Skin of body (tissue), 2 donors: ENCODE data around the gene CD14. TPM values are rescaled to one million over a fixed set of nuclear protein-coding genes. Genes with fewer than 3 reads are reported as not detected.
"Not testable (repeated sequence)": the region's sequence is repeated elsewhere in the genome, so short reads cannot be mapped to it uniquely, and the experiment has no call there.

Source experiments
- DNase-seq: peaks from one replicate; lab custom pipeline; 2025; lab: John Stamatoyannopoulos, UW
- total RNA-seq: library from RNA; depleted of rRNA; stranded (reverse); fragments of >200 nt; gene quantifications from one replicate; pipeline ENCODE4 v1.2.3, GENCODE V29; 2014

Gene CD14
- total RNA-seq = 52.3 TPM

DNA sequence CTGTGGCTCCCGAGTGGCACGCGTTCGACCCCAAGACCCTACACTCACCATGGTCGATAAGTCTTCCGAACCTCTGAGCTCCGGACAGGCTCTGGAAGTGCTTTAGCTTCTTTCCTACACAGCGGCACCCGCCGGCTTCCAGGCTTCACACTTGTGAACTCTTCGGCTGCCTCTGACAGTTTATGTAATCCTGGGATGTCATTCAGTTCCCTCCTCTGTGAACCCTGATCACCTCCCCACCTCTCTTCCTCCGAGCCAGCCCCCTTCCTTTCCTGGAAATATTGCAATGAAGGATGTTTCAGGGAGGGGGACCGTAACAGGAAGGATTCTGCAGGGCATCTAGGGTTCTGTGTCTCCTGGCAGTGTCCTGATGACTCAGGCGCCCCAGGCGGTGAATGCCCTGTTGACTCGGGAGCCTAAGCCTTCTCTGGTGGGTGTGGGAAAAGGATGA lies at the start of gene CD14:
CD14 (minus strand) TSS at position 155 of the 451 bp plus-strand sequence; CDS start at position 51, 104 bp downstream.
- no peak for DNase-seq

DNA sequence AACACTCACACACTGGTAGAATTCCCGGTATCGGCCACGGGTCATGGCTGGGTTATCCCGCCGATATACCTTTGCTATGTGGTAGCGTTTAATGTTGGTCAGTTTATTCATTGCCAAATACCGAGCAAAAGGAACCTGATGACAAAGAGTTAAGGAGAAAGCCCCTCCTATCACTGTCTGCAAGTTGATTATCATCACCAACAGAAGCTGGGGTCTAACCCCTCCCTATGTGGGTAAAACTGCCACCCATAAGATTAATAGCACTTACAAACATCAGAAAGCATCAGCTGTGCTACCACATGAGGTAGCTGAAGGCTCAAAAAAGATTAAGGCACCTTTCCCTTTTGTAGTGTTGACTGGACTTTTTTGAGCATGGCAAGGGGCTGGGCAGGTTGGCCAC lies 46.0 kb upstream of the CD14 start:
- no peak for DNase-seq

DNA sequence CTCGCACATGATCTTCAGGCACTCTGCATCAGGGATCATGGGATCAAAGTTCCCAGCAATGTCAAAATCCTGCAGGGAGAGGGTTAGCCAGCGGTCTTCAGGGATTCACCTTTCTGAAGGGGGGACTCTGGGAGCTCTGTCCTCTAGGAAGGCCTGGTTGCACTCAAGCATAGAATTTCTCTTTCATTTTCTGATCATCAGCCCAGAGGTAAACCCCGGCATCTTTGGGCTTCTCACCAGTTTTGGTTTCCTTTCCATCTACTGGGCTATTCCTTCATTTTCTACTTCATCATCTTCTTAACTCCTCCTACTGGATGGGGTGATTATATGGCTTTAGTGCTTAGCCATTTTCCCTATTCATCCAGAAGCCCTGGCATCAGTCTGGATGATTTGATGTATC lies 45.0 kb upstream of the CD14 start:
- no peak for DNase-seq

DNA sequence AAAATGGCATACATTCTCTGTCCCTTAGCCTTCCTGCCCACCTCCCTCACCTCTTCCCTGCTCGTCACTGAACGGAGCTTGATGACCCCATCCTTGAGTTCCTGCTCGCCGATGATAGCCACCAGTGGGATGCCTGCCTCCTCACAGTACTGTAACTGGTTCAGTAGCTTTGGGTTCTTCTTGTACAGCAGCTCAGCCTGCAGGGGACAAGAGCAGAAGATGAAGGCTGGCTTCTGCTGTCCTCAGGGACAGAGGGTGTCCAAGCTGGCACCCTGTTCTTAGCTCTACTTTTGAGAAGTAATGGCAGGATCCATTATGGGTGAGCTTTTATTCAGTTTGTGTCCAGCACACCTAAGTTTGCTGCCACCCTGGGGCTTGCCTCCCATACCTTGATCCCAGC lies 41.7 kb upstream of the CD14 start:
- DNase-seq = no peak

DNA sequence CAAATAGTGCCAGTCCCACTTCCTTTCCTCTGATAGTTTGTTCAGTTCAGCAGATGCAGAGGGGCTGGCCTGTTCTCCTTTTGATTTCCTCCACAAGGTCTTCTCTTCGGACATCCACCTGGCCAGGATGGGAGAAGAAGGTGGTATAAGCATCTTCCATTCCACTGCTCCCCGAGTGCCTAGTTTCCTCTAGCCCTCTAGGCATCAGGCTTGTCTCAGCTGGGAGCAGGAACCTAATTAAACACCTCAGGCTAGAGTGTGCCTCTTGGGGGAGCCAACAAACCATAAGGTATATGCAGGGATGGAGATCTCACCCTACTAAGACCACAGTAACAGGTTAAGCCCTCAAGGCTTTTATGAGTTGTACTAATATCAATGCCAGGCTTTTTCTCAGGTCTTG lies 41.2 kb upstream of the CD14 start:
- no peak for DNase-seq

DNA sequence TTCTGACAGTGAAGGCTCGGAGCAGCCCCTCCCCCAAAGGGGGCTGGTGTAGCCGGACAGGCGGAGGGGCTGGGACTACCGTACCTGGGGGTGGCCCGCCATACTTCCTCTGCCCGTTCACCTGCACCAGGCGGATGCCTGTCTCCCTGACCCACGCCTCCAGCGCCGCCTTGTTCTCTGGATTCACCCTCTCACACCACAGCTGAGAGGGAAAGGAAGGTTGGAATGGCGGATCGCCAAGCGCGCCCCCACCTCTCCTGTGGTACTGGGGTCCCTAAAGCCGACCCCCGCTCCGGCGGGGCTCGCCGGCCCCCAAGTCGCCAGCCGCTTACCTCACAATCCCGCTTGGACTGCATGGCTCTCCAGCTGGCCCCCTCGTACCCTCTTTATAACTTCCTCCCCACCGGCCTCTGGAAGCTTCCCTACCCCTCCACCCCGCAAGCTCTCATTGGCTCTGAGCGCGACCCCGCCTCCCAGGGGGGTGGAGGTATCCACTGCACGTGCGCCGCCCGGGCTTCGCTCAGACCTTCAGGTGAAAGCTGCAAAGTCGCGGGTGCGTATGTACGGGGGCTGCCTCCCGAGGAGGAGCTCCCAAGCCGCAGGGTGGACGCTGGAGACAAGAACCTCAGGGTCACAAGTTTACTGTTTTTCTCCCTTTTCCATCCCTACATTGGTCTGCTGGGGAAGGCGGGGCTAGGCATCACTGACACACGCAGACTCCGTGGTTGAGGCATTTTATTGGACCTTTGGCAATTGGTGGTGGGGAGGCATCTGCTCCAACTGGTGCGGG lies 40.4 kb upstream of the CD14 start, which contains the start of gene DND1:
DND1 (minus strand) TSS at position 390 of the 790 bp plus-strand sequence; CDS start at position 356, 34 bp downstream.
- DNase-seq = no peak

DNA sequence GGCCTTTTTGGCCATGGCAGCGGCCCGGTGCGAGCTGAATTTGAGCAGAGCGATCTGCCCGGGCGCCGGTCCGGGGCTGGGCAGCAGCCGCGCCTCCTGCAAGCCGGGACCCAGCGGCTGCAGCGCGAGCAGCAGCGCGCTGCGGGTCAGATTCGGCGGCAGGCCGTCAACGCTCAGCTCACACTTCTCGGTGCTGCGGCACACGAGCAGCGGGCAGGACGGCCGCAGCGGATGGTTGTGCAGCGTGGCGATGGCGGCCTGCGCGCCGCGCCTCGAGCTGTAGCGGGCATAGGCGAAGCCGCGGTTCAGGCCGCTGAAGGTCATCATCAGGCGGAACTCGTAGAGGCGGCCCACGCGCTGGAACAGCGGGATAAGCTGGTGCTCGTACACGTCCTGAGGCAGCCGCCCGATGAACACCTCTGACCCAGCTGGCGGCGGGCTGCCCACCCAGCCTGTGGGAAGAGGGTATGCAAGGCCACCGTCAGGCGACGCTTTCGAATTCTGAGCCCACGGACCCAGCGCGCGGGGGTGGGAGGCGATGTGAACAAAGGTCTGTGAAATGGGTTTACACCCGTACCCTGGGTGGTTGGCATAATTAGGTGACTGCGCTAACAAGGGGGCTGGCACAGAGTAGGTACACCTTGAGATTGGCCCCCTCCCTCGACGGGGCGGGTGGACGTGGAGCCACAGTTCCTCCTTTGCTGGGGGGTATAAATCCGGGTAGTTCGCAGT lies 39.6 kb upstream of the CD14 start:
- DNase-seq = no peak

DNA sequence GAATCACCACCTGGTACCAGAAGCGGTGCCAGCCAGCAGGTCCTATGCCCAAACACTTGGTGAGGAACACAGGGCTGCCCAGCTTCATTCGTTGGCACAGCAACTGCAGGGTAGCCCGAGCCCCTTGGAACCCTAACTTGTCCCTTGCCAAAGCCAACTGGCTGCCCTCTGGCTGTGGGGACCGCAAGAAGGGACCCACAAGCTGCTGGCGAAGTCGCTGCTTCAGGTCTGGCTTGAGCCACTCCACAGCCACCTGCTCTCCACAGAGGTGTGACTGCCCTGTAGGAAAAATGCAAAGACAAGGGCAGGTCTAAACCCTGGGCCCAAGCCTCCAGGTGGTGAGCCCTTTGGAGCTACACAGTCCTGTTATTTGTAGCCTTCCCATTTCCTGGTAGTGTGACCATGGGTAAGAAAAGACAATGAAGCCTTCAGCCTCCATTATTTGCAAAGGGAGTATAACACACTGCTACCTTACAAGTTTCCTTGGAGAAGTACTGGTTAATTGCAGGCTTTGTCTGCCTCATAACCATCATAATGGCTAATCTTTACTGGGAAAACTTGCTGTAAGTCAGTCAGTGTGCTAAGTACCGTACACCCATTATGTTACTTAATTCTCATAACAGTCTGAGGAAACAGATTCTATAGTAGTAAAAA lies 38.6 kb upstream of the CD14 start:
- DNase-seq = no peak

DNA sequence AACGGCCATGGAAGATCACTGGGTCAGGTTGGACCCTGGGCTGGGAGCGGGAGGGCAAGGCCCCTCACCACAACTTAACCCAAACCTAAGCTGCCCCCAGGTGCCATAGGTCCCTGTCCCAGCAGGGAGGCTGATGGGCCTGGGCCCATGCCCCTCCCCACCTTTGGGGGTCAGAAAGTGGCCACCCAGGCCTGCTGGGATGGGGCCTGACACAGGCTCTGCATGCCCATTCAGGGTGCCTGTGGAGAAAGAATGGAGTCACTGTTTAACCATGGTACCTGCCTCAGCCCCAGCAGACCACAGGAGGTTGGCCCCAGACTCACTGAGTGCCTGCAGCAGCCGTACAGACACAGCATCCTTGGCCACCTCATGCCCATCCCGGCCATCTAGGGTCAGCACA lies 38.1 kb upstream of the CD14 start:
- DNase-seq = not testable (repeated sequence)

DNA sequence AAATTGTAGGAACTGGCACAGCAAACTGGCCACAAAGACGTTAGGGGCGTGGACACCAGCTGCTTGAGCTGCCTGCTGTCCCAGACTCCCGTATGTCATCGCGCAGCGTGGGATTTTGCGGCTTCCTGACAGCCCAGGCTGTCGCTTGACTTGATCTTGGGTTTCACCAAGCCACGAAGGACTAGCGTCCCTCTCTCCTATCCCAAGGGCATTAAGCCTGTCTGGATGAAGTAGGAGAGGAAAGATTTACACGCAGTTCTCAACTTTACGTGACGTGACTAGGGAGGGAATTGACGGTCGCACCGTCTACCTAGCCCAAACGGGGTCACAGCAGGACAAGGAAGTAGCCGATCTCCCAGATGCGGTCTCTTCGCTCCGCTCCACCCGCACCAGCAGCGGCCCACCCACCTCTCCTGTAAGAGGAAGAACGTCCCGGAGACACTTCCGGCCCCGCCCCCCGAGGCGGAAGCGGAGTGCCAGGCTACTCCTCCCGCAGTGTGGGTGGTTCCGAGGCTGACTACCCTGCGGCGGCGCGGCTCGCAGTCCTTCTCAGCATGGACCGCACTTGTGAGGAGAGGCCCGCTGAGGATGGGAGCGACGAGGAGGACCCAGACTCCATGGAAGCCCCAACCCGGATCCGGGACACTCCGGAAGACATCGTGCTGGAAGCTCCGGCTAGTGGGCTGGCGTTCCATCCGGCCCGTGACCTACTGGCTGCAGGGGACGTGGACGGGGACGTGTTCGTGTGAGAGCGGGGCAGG lies 31.6 kb upstream of the CD14 start, which contains the start of gene WDR55:
WDR55 (plus strand) TSS at position 546 of the 761 bp plus-strand sequence; CDS start at position 555, 9 bp downstream.
- peak; percentile 89 for DNase-seq

DNA sequence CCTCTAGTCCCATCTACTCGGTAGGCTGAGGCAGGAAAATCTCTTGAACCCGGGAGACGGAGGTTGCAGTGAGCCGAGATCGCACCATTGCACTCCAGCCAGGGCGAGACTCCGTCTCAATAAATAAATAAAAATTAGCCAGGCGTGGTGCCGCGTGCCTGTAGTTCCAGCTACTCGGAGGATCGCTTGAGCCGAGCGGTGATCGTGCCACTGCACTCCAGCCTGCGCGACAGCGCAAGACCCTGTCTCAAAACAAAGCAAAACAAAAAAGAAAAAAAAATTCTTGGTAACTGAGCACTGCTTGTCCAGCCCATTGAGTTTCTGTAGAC lies 31.0 kb upstream of the CD14 start:
- DNase-seq = no peak

DNA sequence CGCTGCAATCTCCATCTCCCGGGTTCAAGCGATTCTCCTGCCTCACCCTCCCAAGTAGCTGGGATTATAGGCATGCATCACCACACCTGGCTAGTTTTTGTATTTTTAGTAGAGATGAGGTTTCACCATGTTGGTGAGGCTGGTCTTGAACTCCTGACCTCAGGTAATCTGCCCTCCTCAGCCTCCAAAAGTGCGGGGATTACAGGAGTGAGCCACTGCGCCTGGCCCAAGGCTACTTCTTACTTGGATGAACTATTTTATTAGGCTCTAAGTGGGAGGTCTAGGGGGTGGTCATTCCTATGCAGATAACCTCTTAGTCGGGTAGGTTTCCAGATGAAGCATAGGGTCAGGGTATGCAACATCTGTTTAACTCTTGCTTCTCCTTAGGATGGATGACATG lies 27.4 kb upstream of the CD14 start:
- not testable (repeated sequence) for DNase-seq

DNA sequence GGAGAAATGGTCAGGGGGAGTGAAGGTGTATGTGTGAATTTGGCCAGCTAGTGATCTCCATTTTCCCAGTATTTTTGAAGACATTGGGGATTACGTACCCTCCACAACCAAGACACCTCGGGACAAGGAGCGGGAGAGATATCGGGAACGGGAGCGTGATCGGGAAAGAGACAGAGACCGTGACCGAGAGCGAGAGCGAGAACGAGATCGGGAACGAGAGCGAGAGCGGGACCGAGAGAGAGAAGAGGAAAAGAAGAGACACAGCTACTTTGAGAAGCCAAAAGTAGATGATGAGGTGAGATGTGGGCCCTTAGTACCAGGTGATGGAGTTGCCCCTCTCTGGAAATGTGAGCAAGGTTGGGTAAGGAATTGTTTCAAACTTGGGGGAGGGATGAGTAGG lies 25.9 kb upstream of the CD14 start:
- DNase-seq = no peak

DNA sequence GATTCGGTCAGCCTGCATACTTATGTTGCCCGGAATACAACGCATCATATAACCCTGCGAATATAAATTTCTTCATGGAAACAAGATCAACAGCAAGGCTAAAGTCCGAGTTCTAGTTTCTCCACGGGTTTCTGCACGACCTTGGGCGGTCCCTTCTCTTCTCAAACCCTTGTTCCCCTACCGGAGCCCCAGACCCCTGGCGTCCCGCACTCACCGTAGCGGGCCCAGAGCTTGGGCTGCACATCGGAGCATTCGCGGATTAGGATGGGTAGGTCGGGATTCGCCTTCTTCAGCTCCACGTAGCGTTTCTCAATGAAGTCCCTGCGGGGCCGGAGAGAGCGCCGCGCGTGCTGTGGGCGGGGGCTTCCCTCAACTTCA lies 14.1 kb upstream of the CD14 start:
- DNase-seq = no peak

DNA sequence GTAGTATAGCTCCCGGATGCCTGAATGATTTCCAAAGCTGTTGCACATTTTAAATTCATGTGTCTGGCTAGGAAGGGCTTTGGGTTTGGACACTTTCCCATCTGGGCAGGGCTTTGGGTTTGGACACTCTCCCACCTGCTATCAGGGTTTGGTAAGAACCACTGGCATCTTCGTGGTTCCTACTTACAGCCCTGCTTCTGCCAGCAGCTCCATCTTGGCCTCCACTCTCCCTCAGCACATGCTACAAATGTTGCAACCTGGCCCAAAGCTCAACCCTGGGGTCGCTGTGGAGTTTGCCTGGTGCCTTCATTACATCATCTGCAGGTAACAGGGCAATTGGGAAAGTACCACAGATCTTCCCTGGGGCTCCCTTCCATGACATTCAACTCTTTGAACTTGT lies 9.7 kb upstream of the CD14 start:
- DNase-seq = no peak

DNA sequence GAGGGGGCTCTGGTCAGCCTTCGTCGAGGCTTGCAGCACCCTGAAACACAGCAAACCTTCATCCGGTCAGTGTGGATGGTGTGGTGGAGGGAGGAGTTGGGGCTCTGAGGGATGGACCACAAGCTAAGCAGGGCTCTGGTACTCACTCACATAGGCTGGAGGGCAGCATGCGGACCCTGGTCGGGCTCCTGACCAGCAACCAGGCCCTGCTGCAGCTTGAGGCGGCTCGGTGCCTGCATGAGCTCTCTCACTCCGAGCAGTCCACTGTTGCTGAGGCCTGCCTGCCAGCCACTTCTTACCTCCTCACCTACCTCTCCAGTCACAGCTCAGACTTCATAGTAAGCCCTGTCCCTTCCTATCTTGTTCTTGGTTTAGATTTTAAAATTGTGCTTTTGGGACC lies 8.7 kb upstream of the CD14 start:
- DNase-seq = no peak

DNA sequence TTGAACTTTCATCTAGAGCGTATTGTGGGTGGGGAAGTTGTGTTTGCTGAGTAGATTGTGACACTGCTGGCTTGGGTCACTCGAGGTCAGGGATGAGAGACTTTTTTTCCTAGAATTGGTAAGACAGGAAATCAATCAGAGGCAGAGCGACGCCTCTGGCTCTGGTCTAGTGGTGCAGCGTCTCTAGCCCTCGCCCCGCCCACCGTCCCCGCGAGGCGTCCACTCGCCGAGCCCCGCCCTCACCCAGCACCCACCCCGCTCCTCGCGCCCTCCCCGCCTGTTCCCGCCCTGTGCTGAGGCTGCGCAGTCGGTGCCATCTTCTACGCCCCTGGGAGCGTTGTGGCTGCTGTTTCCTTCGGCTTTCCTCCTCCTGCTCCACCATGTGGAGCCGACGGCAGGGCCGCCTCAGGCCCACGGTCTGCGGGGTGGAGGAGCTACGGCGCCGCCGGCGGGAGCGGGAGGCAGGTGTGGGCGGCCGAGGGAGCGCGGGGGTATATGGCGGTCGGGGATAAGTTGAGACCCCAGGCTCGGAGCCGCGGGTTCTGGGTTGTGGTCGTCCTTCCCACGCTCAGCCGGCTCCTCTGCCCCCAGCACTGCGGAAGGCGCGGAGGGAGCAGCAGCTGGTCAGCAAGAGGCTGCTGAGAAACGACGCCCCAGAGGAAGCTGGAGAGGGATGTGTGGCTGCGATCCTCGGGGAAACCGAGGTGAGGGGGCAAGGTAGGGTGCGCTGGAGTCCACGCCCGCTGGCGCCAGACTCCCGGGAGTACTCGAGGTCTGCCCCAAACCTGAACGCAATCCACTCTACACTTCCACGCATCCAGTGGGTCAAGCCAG lies 6.4 kb upstream of the CD14 start, which contains the start of gene TMCO6:
TMCO6 (plus strand) TSS at position 304 of the 834 bp plus-strand sequence; CDS start at position 381, 77 bp downstream.
- DNase-seq = peak; percentile 95

DNA sequence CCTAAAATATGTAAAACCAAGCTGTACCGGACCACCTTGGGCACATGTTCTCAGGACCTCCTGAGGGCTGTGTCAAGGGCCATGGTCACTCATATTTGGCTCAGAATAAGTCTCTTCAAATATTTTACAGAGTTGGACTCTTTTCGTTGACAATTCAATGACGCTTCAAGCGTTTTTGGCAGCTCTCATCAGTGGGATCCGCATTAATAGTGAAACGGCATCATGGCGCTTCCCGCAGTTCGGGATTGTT lies 5.8 kb upstream of the CD14 start:
- DNase-seq = not testable (repeated sequence)

DNA sequence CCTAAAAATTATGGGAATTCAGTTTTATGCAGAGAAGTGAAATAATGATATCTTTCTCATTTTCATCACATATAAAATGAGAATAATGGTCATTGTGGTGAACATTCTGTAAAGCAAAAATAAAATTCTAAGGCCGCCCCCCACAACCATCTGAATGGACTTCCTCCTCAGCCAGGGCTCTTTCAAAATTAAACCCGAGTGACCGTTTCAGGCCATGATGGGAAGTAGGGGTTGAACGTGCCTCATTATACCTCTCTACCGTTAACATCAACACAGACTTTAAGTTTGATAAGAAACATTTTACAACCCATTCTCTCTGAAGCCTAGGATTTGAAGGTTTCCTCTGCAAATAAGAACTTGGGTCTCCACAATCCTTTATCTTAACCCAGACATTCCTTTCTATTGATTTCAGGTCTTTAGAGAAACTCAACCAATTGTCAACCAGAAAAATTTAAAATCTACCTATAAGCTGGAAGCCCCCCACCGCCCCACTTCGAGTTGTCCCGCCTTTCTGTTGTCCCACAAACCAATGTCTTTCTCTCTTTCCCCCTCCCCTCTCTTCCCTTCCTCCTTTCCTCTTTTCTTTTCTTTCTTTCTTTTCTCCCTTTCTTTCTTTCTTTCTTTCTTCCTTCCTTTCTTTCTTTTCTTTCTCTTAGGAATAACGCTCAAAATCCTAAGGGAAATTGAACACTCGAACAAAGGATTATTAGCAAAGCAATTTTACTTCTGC lies 4.6 kb upstream of the CD14 start:
- no peak for DNase-seq
